Trophoblast cell (in vitro differentiated cells and primary cell): ENCODE measurements around the gene TMEM132D.

Experiments used
- DNase-seq, 2 donors: peaks; one replicate each; pipeline ENCODE4 v3.0.0-alpha.2; 2016
- H2AFZ ChIP-seq: 2 replicates; pipeline ENCODE4 v1.6.1; 2013; ENCODE audit warnings: low read length, moderate library complexity, mild to moderate bottlenecking; ENCODE audit not compliant: insufficient read depth, poor library complexity
- H2AK5ac ChIP-seq: 2 replicates; pipeline ENCODE4 v1.6.1; 2013; ENCODE audit warnings: mild to moderate bottlenecking, low read length
- H2BK120ac ChIP-seq: 2 replicates; pipeline ENCODE4 v1.6.1; 2013; ENCODE audit warnings: low read length, mild to moderate bottlenecking, moderate library complexity; ENCODE audit not compliant: insufficient read depth, poor library complexity
- H2BK12ac ChIP-seq: 2 replicates; pipeline ENCODE4 v1.6.1; 2013; ENCODE audit warnings: mild to moderate bottlenecking, low read length, moderate library complexity
- H2BK5ac ChIP-seq: 2 replicates; pipeline ENCODE4 v1.6.1; 2013; ENCODE audit warnings: low read length, low read depth, moderate library complexity, mild to moderate bottlenecking; ENCODE audit not compliant: poor library complexity
- H3K14ac ChIP-seq: 2 replicates; pipeline ENCODE4 v1.6.1; 2013; ENCODE audit warnings: mild to moderate bottlenecking, low read length
- H3K18ac ChIP-seq: 2 replicates; pipeline ENCODE4 v1.6.1; 2013; ENCODE audit warnings: mild to moderate bottlenecking, low read length
- H3K23ac ChIP-seq: 2 replicates; pipeline ENCODE4 v1.6.1; 2013; ENCODE audit warnings: low read length
- H3K27ac ChIP-seq: 2 replicates; pipeline ENCODE4 v1.5.1; 2013; ENCODE audit warnings: low read depth, mild to moderate bottlenecking, inconsistent platforms, low read length, moderate library complexity
- H3K27me3 ChIP-seq: 2 replicates; pipeline ENCODE4 v1.6.1; 2013; ENCODE audit warnings: inconsistent platforms, mild to moderate bottlenecking, low read length, moderate library complexity; ENCODE audit not compliant: insufficient read depth
- H3K36me3 ChIP-seq, 2 experiments: 1 replicate in 1 of 2; 2 replicates in 1 of 2; pipeline ENCODE4 v1.6.1; 2013; ENCODE audit warnings: low read length in 2 of 2, mild to moderate bottlenecking in 2 of 2, moderate library complexity in 1 of 2; ENCODE audit not compliant: insufficient read depth in 2 of 2, control insufficient read depth in 1 of 2
- H3K4ac ChIP-seq: 2 replicates; pipeline ENCODE4 v1.6.1; 2013; ENCODE audit warnings: low read depth, mild to moderate bottlenecking, low read length, moderate library complexity
- H3K4me1 ChIP-seq, 2 experiments: 1 replicate in 1 of 2; 2 replicates in 1 of 2; pipeline ENCODE4 v1.6.1; 2013; ENCODE audit warnings: low read length in 2 of 2, mild to moderate bottlenecking in 2 of 2, moderate library complexity in 1 of 2; ENCODE audit not compliant: insufficient read depth in 2 of 2, control insufficient read depth in 1 of 2
- H3K4me2 ChIP-seq: 2 replicates; pipeline ENCODE4 v1.6.1; 2013; ENCODE audit warnings: inconsistent platforms, mild to moderate bottlenecking, low read length, moderate library complexity
- H3K4me3 ChIP-seq: 2 replicates; pipeline ENCODE4 v1.5.1; 2013; ENCODE audit warnings: mild to moderate bottlenecking, low read depth, low read length, inconsistent platforms
- H3K79me1 ChIP-seq: one replicate; pipeline ENCODE4 v1.6.1; 2013; ENCODE audit warnings: low read length
- H3K79me2 ChIP-seq: 2 replicates; pipeline ENCODE4 v1.6.1; 2013; ENCODE audit warnings: low read length, mild to moderate bottlenecking; ENCODE audit not compliant: control insufficient read depth, insufficient read depth, poor library complexity
- H3K9ac ChIP-seq: 2 replicates; pipeline ENCODE4 v1.6.1; 2013; ENCODE audit warnings: mild to moderate bottlenecking, low read length
- H3K9me3 ChIP-seq: 2 replicates; pipeline ENCODE4 v1.6.1; 2013; ENCODE audit warnings: low read depth, mild to moderate bottlenecking, control low read depth, inconsistent platforms, low read length; ENCODE audit not compliant: insufficient read depth
- H4K12ac ChIP-seq: 2 replicates; pipeline ENCODE4 v1.6.1; 2013; ENCODE audit warnings: low read depth, mild to moderate bottlenecking, low read length, moderate library complexity
- H4K8ac ChIP-seq: 2 replicates; pipeline ENCODE4 v1.6.1; 2013; ENCODE audit warnings: low read depth, mild to moderate bottlenecking, low read length, moderate library complexity
- H4K91ac ChIP-seq: one replicate; pipeline ENCODE4 v1.6.1; 2013; ENCODE audit warnings: low read depth, mild to moderate bottlenecking, low read length, moderate library complexity
- WGBS: extraction: QIAGEN DNeasy Blood & Tissue Kit; methylation state at CpG from one replicate; pipeline ENCODE4 v1.1.7; 2013; ENCODE audit warnings: missing lambda C conversion rate; ENCODE audit not compliant: insufficient read length, insufficient coverage; ENCODE audit errors: extremely low coverage; 5-methylcytosine and 5-hydroxymethylcytosine counted together

TMEM132D gene

GRCh38 chr12:129675496-129675895 lies 228.3 kb downstream of the TMEM132D start:
- Histone ChIP-seq H3K79me2 (no peaks in the 10 kb centered on the region), H3K9me3 (no peaks in the 10 kb centered on the region), H3K4me3 (no peak overlapping the region), H2BK5ac (no peak overlapping the region), H2AK5ac (no peak overlapping the region), H4K8ac (no peak overlapping the region), H3K4me2 (no peak overlapping the region), H3K27ac (no peak overlapping the region), H2AFZ (no peak overlapping the region), H3K23ac (no peak overlapping the region), H3K79me1 (no peaks in the 10 kb centered on the region), H4K12ac (no peak overlapping the region), H3K36me3 (no peaks in the 10 kb centered on the region), H3K18ac (no peak overlapping the region), H2BK120ac (no peak overlapping the region), H3K4ac (no peak overlapping the region), H3K27me3 (no peaks in the 10 kb centered on the region), H3K14ac (no peak overlapping the region), H3K9ac (no peak overlapping the region), H3K4me1 (no peaks in the 10 kb centered on the region), H4K91ac (no peak overlapping the region), H2BK12ac (no peak overlapping the region)
- no peak for DNase-seq
- no CpG with 5 or more reads among the region's 4 CpGs for WGBS

GRCh38 chr12:129673806-129674205 lies 230.0 kb downstream of the TMEM132D start:
- DNase-seq, result no peak
- H3K36me3 ChIP-seq, result no peaks in the 10 kb centered on the region
- H3K14ac ChIP-seq, result no peak overlapping the region
- no peaks in the 10 kb centered on the region for H3K79me1 ChIP-seq
- no peak overlapping the region for H3K4me2 ChIP-seq
- H2BK5ac ChIP-seq, result no peak overlapping the region
- no peak overlapping the region for H4K12ac ChIP-seq
- no peak overlapping the region for H3K18ac ChIP-seq
- H3K23ac ChIP-seq, result no peak overlapping the region
- H4K91ac ChIP-seq, result no peak overlapping the region
- H2BK120ac ChIP-seq, result no peak overlapping the region
- H3K27ac ChIP-seq, result no peak overlapping the region
- no peak overlapping the region for H3K4ac ChIP-seq
- H3K27me3 ChIP-seq, result no peaks in the 10 kb centered on the region
- H2AFZ ChIP-seq, result no peak overlapping the region
- H3K4me1 ChIP-seq, result no peaks in the 10 kb centered on the region
- no peaks in the 10 kb centered on the region for H3K79me2 ChIP-seq
- no peaks in the 10 kb centered on the region for H3K9me3 ChIP-seq
- no peak overlapping the region for H3K4me3 ChIP-seq
- no peak overlapping the region for H2BK12ac ChIP-seq
- no CpG with 5 or more reads among the region's 5 CpGs for WGBS
- no peak overlapping the region for H2AK5ac ChIP-seq
- no peak overlapping the region for H4K8ac ChIP-seq
- H3K9ac ChIP-seq, result no peak overlapping the region

GRCh38 chr12:129672110-129672509 lies 231.7 kb downstream of the TMEM132D start:
- H2AK5ac ChIP-seq, result no peak overlapping the region
- H3K14ac ChIP-seq, result no peak overlapping the region
- H3K79me2 ChIP-seq, result no peaks in the 10 kb centered on the region
- H2AFZ ChIP-seq, result no peak overlapping the region
- H2BK12ac ChIP-seq, result no peak overlapping the region
- H3K9ac ChIP-seq, result no peak overlapping the region
- H3K23ac ChIP-seq, result no peak overlapping the region
- H3K36me3 ChIP-seq, result no peaks in the 10 kb centered on the region
- WGBS, result no CpG with 5 or more reads among the region's 8 CpGs
- H3K4me1 ChIP-seq, result no peaks in the 10 kb centered on the region
- no peak overlapping the region for H4K91ac ChIP-seq
- H3K79me1 ChIP-seq, result no peaks in the 10 kb centered on the region
- H2BK120ac ChIP-seq, result no peak overlapping the region
- no peak overlapping the region for H3K4me2 ChIP-seq
- H3K27ac ChIP-seq, result no peak overlapping the region
- H3K18ac ChIP-seq, result no peak overlapping the region
- H2BK5ac ChIP-seq, result no peak overlapping the region
- no peaks in the 10 kb centered on the region for H3K27me3 ChIP-seq
- H3K4ac ChIP-seq, result no peak overlapping the region
- H3K4me3 ChIP-seq, result no peak overlapping the region
- H3K9me3 ChIP-seq, result no peaks in the 10 kb centered on the region
- H4K8ac ChIP-seq, result no peak overlapping the region
- no peak for DNase-seq
- H4K12ac ChIP-seq, result no peak overlapping the region

- no CpG with 5 or more reads among the region's 6 CpGs for WGBS
Measured at GRCh38 chr12:129670256-129670920, 233.4 kb downstream of the TMEM132D start.

More at GRCh38 chr12:129670256-129670920, 233.4 kb downstream of the TMEM132D start:
- Histone ChIP-seq H3K79me2 (no peaks in the 10 kb centered on the region), H2BK120ac (no peak overlapping the region), H3K4me1 (no peaks in the 10 kb centered on the region), H2BK12ac (no peak overlapping the region), H4K8ac (no peak overlapping the region), H3K4me2 (no peak overlapping the region), H2AFZ (no peak overlapping the region), H3K27me3 (no peaks in the 10 kb centered on the region), H3K79me1 (no peaks in the 10 kb centered on the region), H4K12ac (no peak overlapping the region), H4K91ac (no peak overlapping the region), H3K9me3 (no peaks in the 10 kb centered on the region), H2BK5ac (no peak overlapping the region), H3K23ac (no peak overlapping the region), H3K14ac (no peak overlapping the region), H3K9ac (no peak overlapping the region), H3K36me3 (no peaks in the 10 kb centered on the region), H3K4ac (no peak overlapping the region), H3K18ac (no peak overlapping the region), H2AK5ac (no peak overlapping the region), H3K27ac (no peak overlapping the region), H3K4me3 (no peak overlapping the region)
- no peak for DNase-seq
